ENCODE measurements around the gene GLI3.

DNA sequence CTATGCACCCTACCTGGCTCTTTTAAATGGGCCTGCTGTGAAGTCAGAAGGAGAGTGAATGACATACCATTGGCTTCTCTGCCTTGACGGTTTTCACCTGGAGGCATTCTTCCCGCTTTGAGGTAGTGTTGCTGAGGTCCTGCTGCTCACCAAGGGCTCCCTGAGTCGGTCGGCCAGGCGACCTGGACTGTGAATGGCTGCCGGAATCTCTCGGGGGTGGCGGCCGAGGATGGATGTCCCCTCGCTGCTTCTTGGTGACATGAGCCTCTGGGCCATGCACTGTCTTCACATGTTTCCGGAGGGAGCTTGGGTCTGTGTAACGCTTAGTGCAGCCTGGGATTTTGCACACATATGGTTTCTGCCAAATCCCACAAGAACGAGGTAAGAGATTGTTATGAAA, 264.7 kb downstream of the GLI3 start:
- no peak for TF ChIP-seq BHLHE40 (IDR thresholded peaks at IDR 0.05; ENCODE audit: borderline replicate concordance)
- TF ChIP-seq PKNOX1 (IDR thresholded peaks at IDR 0.05): no peak
- no peak for TF ChIP-seq FOXK2 (IDR thresholded peaks at IDR 0.05)
- no peak for TF ChIP-seq CTBP1 (IDR thresholded peaks at IDR 0.05; ENCODE audit: borderline replicate concordance)
- TF ChIP-seq LEF1 (IDR thresholded peaks at IDR 0.05; ENCODE audit: borderline replicate concordance): no peak
- TF ChIP-seq NFRKB (IDR thresholded peaks at IDR 0.05): no peak
- no peak for TF ChIP-seq L3MBTL2 (conservative IDR thresholded peaks at IDR 0.05)
- TF ChIP-seq ZNF384 (IDR thresholded peaks at IDR 0.05): no peak
- TF ChIP-seq ELF4 (IDR thresholded peaks at IDR 0.05): no peak
- TF ChIP-seq SUZ12 (IDR thresholded peaks at IDR 0.05): no peak
